Measurements from ENCODE around the gene AP1M1. TPM values are rescaled to one million over a fixed set of nuclear protein-coding genes. Genes with fewer than 3 reads are reported as not detected.

AP1M1 gene
- total and polyA plus RNA-seq, 2 experiments from 2014 or later, result 56.7 to 93.3 TPM

DNA sequence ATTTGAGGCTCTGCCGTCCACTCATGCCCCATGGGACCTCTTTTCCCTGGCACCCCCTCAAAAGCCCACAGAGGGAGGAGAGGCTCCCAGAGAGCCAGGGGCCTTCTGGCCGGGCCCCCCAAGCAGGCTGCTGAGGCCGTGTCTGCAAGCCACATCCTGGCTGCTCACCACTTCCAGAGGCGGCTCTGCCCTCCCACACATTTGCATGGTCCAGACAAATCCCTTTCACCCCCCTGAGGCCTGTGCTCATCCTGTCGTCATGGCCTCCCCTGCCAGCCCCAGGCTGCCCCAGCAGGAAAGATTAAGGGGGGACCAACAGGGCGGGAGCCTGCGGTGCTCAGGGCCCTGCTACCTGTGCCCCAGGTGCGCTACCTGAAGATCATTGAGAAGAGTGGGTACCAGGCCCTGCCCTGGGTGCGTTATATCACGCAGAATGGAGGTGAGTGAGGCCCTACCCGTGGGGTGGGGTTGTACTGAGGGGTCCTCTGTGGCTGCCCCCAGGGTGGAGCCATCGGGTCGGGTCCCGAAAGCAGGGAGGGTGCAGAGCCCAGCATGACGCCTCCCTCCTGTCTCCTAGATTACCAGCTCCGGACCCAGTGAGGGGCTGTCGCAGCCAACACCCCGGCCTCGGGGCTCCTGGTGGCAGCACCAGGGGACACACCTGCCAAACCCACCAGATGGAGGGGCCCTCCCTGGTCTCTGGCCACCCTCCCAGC, 36.3 kb downstream of the AP1M1 start:
- H3K4me3 ChIP-seq, result no peak overlapping the region
- H3K27me3 ChIP-seq, result no peaks in the 10 kb centered on the region
- no peak overlapping the region for H2AFZ ChIP-seq
- no peaks in the 10 kb centered on the region for H4K20me1 ChIP-seq (ENCODE audit: insufficient read depth, poor library complexity, severe bottlenecking)
- no peak for TF ChIP-seq EZH2 (IDR thresholded peaks at IDR 0.05; ENCODE audit: borderline replicate concordance)
- TF ChIP-seq, protein P1, sequence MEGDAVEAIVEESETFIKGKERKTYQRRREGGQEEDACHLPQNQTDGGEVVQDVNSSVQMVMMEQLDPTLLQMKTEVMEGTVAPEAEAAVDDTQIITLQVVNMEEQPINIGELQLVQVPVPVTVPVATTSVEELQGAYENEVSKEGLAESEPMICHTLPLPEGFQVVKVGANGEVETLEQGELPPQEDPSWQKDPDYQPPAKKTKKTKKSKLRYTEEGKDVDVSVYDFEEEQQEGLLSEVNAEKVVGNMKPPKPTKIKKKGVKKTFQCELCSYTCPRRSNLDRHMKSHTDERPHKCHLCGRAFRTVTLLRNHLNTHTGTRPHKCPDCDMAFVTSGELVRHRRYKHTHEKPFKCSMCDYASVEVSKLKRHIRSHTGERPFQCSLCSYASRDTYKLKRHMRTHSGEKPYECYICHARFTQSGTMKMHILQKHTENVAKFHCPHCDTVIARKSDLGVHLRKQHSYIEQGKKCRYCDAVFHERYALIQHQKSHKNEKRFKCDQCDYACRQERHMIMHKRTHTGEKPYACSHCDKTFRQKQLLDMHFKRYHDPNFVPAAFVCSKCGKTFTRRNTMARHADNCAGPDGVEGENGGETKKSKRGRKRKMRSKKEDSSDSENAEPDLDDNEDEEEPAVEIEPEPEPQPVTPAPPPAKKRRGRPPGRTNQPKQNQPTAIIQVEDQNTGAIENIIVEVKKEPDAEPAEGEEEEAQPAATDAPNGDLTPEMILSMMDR (IDR thresholded peaks at IDR 0.05; ENCODE audit: poor library complexity), result no peak
- no peak for TF ChIP-seq EZH2phosphoT487 (IDR thresholded peaks at IDR 0.05; ENCODE audit: low read depth, severe bottlenecking, unreplicated experiment)
- DNase-seq (ENCODE audit: low spot score), result no peak
- no peak overlapping the region for H3K27ac ChIP-seq
- no peaks in the 10 kb centered on the region for H3K4me1 ChIP-seq (ENCODE audit: insufficient read depth)
- no peaks in the 10 kb centered on the region for H3K79me2 ChIP-seq
- no peak overlapping the region for H3K4me2 ChIP-seq
- H3K9me3 ChIP-seq (ENCODE audit: low read depth), result no peaks in the 10 kb centered on the region
- H3K36me3 ChIP-seq (replicated peaks; ENCODE audit: insufficient read depth, low read depth), result no peaks in the 10 kb centered on the region
- WGBS (ENCODE audit: low lambda C conversion rate, missing lambda C conversion rate), result 96% methylated on average over 19 of the region's 19 CpGs
- H3K9me2 ChIP-seq (replicated peaks; ENCODE audit: insufficient read depth), result no peaks in the 10 kb centered on the region

DNA sequence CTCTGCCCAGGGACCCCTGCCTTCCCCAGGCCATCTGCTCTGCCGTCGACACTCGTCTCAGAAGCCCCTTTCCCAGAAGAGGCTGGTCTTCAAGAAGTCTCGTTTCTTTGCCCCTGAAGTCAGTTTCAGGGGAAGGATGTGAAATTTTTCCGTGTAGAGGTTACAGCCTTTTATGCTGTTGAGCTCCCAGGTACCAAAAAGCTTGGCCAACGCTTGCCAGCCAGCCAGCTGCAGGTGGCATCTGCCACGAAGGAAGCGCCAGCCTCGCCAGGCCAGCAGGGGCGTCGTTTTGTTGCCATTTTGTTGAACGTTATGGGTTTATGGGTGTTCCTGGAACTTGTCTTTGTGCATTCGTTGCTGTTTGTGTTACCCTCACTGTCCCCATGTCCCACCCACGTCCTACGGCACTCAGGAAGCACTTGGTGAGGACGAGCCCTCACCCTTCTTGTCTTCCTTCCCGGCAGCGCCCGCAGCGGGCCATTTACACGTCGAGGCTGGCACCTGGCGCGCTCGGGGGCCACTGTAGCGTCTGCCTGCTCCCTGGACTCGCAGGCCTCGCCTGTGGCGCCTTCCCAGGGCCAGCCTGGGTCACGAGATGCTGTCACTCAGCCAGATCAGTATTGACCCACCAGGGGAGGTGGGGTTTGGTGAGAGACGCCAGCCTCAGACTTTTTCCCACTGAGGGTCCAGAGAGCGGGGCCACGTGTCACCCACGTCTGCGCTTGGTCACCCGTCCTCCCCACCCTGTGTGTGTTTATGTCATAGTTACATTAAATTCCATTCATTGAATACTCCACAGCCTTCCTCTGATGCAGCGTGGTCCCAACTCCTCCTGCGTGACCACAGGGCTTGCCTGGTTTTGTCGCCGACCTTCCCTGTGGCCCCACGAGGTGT, 37.1 kb downstream of the AP1M1 start:
- Histone ChIP-seq H3K27me3 (no peaks in the 10 kb centered on the region), H3K4me2 (no peak overlapping the region), H3K79me2 (no peaks in the 10 kb centered on the region), H3K4me3 (no peak overlapping the region), H3K4me1 (ENCODE audit: insufficient read depth) (no peaks in the 10 kb centered on the region), H3K9me2 (replicated peaks; ENCODE audit: insufficient read depth) (no peaks in the 10 kb centered on the region), H2AFZ (no peak overlapping the region), H4K20me1 (ENCODE audit: insufficient read depth, poor library complexity, severe bottlenecking) (no peaks in the 10 kb centered on the region), H3K36me3 (replicated peaks; ENCODE audit: insufficient read depth, low read depth) (no peaks in the 10 kb centered on the region), H3K9me3 (ENCODE audit: low read depth) (no peaks in the 10 kb centered on the region), H3K27ac (no peak overlapping the region)
- TF ChIP-seq, protein P1 (IDR thresholded peaks at IDR 0.05; ENCODE audit: poor library complexity), result no peak
- TF ChIP-seq EZH2phosphoT487 (IDR thresholded peaks at IDR 0.05; ENCODE audit: low read depth, severe bottlenecking, unreplicated experiment), result no peak
- no peak for TF ChIP-seq EZH2 (IDR thresholded peaks at IDR 0.05; ENCODE audit: borderline replicate concordance)
- 96% methylated on average over 41 of the region's 41 CpGs for WGBS (ENCODE audit: low lambda C conversion rate, missing lambda C conversion rate)
- DNase-seq (ENCODE audit: low spot score), result no peak

- Histone ChIP-seq H3K36me3 (replicated peaks; ENCODE audit: insufficient read depth, low read depth) (no peaks in the 10 kb centered on the region), H3K9me2 (replicated peaks; ENCODE audit: insufficient read depth) (no peaks in the 10 kb centered on the region), H3K4me2 (no peak overlapping the region), H3K27ac (no peak overlapping the region), H2AFZ (no peak overlapping the region), H4K20me1 (ENCODE audit: insufficient read depth, poor library complexity, severe bottlenecking) (no peaks in the 10 kb centered on the region), H3K27me3 (no peaks in the 10 kb centered on the region), H3K9me3 (ENCODE audit: low read depth) (no peaks in the 10 kb centered on the region), H3K4me3 (no peak overlapping the region), H3K4me1 (ENCODE audit: insufficient read depth) (no peaks in the 10 kb centered on the region), H3K79me2 (no peaks in the 10 kb centered on the region)
- no peak for DNase-seq (ENCODE audit: low spot score)
- TF ChIP-seq, protein P1 (IDR thresholded peaks at IDR 0.05; ENCODE audit: poor library complexity), result no peak
- no peak for TF ChIP-seq EZH2phosphoT487 (IDR thresholded peaks at IDR 0.05; ENCODE audit: low read depth, severe bottlenecking, unreplicated experiment)
- no peak for TF ChIP-seq EZH2 (IDR thresholded peaks at IDR 0.05; ENCODE audit: borderline replicate concordance)
- whole genome bisulfite sequencing (ENCODE audit: low lambda C conversion rate, missing lambda C conversion rate), result 90% methylated on average over 19 of the region's 21 CpGs
These were observed 38.3 kb downstream of the AP1M1 start for GRCh38 chr19:16235811-16236652.

Data from hepatocyte (in vitro differentiated cells).